AG04450 (cell line): ENCODE results near the gene FAM83F. TPM values are rescaled to one million over a fixed set of nuclear protein-coding genes. Genes with fewer than 3 reads are reported as not detected.

Experiments used
- CTCF ChIA-PET: fragments of 300-600, 350-600 bp; formaldehyde crosslinking; extraction: SDS; loops from one replicate; lab custom pipeline; 2022; ENCODE audit warnings: antibody characterized with exemption, inconsistent platforms; lab: Charles Lee
- POLR2A ChIA-PET: fragments of 350-600 bp; formaldehyde crosslinking; extraction: SDS; loops from one replicate; lab custom pipeline; 2021; ENCODE audit warnings: antibody characterized with exemption, inconsistent platforms; lab: Yijun Ruan, JAX
- DNase-seq: peaks from one replicate; pipeline ENCODE4 v3.0.0-alpha.2; 2011; ENCODE audit warnings: low read depth, low spot score
- H3K27ac ChIP-seq: one replicate; pipeline ENCODE4 v1.5.1; 2012; ENCODE audit warnings: low read depth, low read length, control low read depth
- H3K27me3 ChIP-seq: one replicate; pipeline ENCODE4 v1.6.0; 2012; ENCODE audit warnings: low read length; ENCODE audit not compliant: control insufficient read depth, insufficient read depth
- H3K4me3 ChIP-seq: 2 replicates; pipeline ENCODE4 v1.5.1; 2011; ENCODE audit warnings: mild to moderate bottlenecking, low read depth, low read length, control low read depth
- H3K9me3 ChIP-seq: 2 replicates; pipeline ENCODE4 v1.5.1; 2012; ENCODE audit warnings: low read length; ENCODE audit not compliant: control insufficient read depth, insufficient read depth
- polyA plus RNA-seq: library from polyadenylated mRNA; depleted of rRNA; stranded (reverse); fragments of >200 nt; gene quantifications from 2 replicates; pipeline ENCODE4 v1.2.3, GENCODE V29; 2011
- TF ChIP-seq, protein P1 (sequence below): IDR thresholded peaks from 2 replicates; pipeline ENCODE4 v1.5.1; 2011; ENCODE audit warnings: low read depth, low read length, control low read depth, inconsistent platforms

FAM83F gene
- polyA plus RNA-seq, 1 experiment: not detected

- no peaks in the 10 kb centered on the region; the same call in 1 of the 2 replicates for H3K9me3 ChIP-seq
- DNase-seq: peak; percentile 99
- H3K4me3 ChIP-seq: peak overlapping the region; percentile 96
- H3K27me3 ChIP-seq: peaks cover 23% of the 10 kb centered on the region
- POLR2A ChIA-PET: interaction anchor here (0.6 to 1.7 kb wide), 20 partner anchors 12 to 724 kb away, joined by 3 to 15 read pairs (median 4); partner anchors contain the start of genes ATF4, RPL3, RPS19BP1 and TNRC6B
- TF ChIP-seq, protein P1, sequence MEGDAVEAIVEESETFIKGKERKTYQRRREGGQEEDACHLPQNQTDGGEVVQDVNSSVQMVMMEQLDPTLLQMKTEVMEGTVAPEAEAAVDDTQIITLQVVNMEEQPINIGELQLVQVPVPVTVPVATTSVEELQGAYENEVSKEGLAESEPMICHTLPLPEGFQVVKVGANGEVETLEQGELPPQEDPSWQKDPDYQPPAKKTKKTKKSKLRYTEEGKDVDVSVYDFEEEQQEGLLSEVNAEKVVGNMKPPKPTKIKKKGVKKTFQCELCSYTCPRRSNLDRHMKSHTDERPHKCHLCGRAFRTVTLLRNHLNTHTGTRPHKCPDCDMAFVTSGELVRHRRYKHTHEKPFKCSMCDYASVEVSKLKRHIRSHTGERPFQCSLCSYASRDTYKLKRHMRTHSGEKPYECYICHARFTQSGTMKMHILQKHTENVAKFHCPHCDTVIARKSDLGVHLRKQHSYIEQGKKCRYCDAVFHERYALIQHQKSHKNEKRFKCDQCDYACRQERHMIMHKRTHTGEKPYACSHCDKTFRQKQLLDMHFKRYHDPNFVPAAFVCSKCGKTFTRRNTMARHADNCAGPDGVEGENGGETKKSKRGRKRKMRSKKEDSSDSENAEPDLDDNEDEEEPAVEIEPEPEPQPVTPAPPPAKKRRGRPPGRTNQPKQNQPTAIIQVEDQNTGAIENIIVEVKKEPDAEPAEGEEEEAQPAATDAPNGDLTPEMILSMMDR: no peak
- H3K27ac ChIP-seq: peak overlapping the region; percentile 78
- CTCF ChIA-PET: interaction anchor here (1.0 to 2.5 kb wide), 5 partner anchors 9 to 515 kb away, joined by 4 to 16 read pairs (median 10); no protein-coding TSS in a partner anchor
Measured at GRCh38 chr22:40044102-40044869, 49.5 kb downstream of the FAM83F start.

DNA sequence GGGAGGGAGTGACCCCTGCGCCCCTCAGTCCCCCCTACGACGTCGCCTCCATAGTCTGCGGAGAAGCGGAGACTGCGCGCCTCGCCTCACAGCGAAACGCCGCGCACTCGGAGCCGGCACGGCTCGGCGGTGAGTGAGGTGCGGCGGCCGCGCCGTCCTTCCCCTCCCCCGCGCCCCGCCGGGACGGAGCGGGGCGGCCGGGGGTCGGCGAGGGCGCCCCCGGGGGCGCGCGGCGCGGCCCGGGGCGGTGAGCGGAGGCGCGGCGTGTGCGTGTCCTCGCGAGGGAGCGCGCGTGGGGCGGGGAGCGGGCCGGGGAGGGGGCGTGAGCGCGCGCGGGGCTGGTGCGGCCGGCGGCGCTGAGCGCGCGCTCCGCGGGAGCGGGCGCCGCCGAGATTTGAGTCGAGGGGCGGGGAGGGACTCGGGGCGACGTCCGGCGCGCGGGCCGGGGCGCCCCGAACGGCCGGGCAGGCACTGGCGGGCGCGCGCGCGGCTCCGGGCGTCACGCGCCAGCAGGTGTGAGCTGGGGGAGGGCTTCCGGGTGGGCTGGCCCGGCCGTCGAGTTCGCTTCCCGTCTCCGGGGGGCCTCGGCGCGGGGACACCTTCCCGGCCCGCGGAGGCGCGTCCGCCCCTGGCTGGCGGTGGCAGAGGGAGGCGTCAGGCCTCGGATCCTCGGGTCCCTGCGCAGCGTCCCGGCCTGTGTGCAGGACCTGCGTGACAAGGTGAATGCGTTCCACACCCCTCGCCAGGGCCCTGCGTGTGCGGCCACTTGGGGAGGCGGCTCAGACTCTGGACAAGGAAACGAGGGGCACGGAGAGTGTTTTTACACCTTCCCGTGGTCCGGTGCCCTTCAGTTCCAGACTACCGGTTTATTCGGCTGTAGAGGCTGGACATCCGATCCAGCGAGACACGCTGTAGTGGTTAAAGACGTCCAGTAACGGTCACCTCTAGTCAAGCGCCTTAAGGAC, 50.4 kb downstream of the FAM83F start:
- H3K9me3 ChIP-seq: no peaks in the 10 kb centered on the region; the same call in 1 of the 2 replicates
- H3K27ac ChIP-seq: no peak overlapping the region
- DNase-seq: no peak
- H3K4me3 ChIP-seq: peak overlapping the region; percentile 96
- TF ChIP-seq, protein P1: no peak
- H3K27me3 ChIP-seq: peaks cover 14% of the 10 kb centered on the region
- POLR2A ChIA-PET: interaction anchor here (0.9 to 1.7 kb wide), 15 partner anchors 20 to 725 kb away, joined by 3 to 15 read pairs (median 4); partner anchors contain the start of genes ATF4, RPL3, RPS19BP1 and TNRC6B
- CTCF ChIA-PET: interaction anchor here (1.0 to 2.5 kb wide), 4 partner anchors 10 to 516 kb away, joined by 4 to 16 read pairs (median 8); no protein-coding TSS in a partner anchor

- H3K9me3 ChIP-seq: no peaks in the 10 kb centered on the region; the same call in 1 of the 2 replicates
- TF ChIP-seq, protein P1: no peak
- H3K4me3 ChIP-seq: no peak overlapping the region
- peaks cover 5% of the 10 kb centered on the region for H3K27me3 ChIP-seq
- no peak for DNase-seq
- ChIA-PET CTCF (interaction anchor here (1.0 kb wide), 2 partner anchors 133 to 303 kb away, joined by 3 to 14 read pairs; no protein-coding TSS in a partner anchor), POLR2A (no interaction called here)
- H3K27ac ChIP-seq: no peak overlapping the region
Measured at GRCh38 chr22:40046126-40046525, 51.4 kb downstream of the FAM83F start.

- ChIA-PET CTCF (no interaction called here), POLR2A (no interaction called here)
- Histone ChIP-seq H3K27me3 (peaks cover 7% of the 10 kb centered on the region), H3K4me3 (no peak overlapping the region), H3K27ac (no peak overlapping the region), H3K9me3 (no peaks in the 10 kb centered on the region; the same call in 1 of the 2 replicates)
- TF ChIP-seq, protein P1: no peak
- DNase-seq: no peak
Measured at GRCh38 chr22:40050258-40050657, 55.5 kb downstream of the FAM83F start.
